AML-193 (cell line): Measurements from ENCODE around the gene FAM185A.
"Not testable (repeated sequence)": the region's sequence is repeated elsewhere in the genome, so short reads cannot be mapped to it uniquely, and the experiment has no call there.

ENCODE experiments used
- DNase-seq, 2 experiments: peaks; one replicate each; lab custom pipeline; 2025; lab: John Stamatoyannopoulos, UW

FAM185A gene

GRCh38 chr7:102748605-102749444 lies at the start of gene FAM185A:
FAM185A (plus strand) TSS chr7:102748999; CDS start chr7:102749208, 209 bp downstream.
- DNase-seq = peak; percentile 99

- DNase-seq = peak; percentile 9 to 26
Measured at GRCh38 chr7:102713011-102713690, 35.6 kb upstream of the FAM185A start.

GRCh38 chr7:102713691-102714080 lies 35.1 kb upstream of the FAM185A start:
- DNase-seq = not testable (repeated sequence)

GRCh38 chr7:102714774-102715522 lies 33.9 kb upstream of the FAM185A start:
- not testable (repeated sequence) for DNase-seq

- DNase-seq = not testable (repeated sequence)
Measured at GRCh38 chr7:102715718-102716117, 33.1 kb upstream of the FAM185A start.

GRCh38 chr7:102718491-102718890 lies 30.3 kb upstream of the FAM185A start:
- peak; percentile 39 to 47 for DNase-seq

GRCh38 chr7:102726170-102726569 lies 22.6 kb upstream of the FAM185A start:
- not testable (repeated sequence) for DNase-seq

- DNase-seq = not testable (repeated sequence)
Measured at GRCh38 chr7:102729670-102730069, 19.1 kb upstream of the FAM185A start.

GRCh38 chr7:102730431-102730830 lies 18.4 kb upstream of the FAM185A start:
- DNase-seq = not testable (repeated sequence)

GRCh38 chr7:102742002-102742771 lies 6.6 kb upstream of the FAM185A start:
- DNase-seq = peak; percentile 13 to 23

- DNase-seq = not testable (repeated sequence)
Measured at GRCh38 chr7:102743861-102744260, 4.9 kb upstream of the FAM185A start.

GRCh38 chr7:102745494-102746288 lies 3.1 kb upstream of the FAM185A start:
- DNase-seq = peak; percentile 37 to 47

GRCh38 chr7:102749445-102749786 lies 617 bp downstream of the FAM185A start:
- DNase-seq = not testable (repeated sequence)

- DNase-seq = not testable (repeated sequence)
Measured at GRCh38 chr7:102758227-102758626, 9.4 kb downstream of the FAM185A start.

- peak in 1 of 2 experiments; percentile 11 for DNase-seq
Measured at GRCh38 chr7:102759934-102760333, 11.1 kb downstream of the FAM185A start.

GRCh38 chr7:102761234-102761633 lies 12.4 kb downstream of the FAM185A start:
- not testable (repeated sequence) for DNase-seq

- not testable (repeated sequence) for DNase-seq
Measured at GRCh38 chr7:102763295-102763905, 14.6 kb downstream of the FAM185A start.

- DNase-seq = not testable (repeated sequence)
Measured at GRCh38 chr7:102769657-102770192, 20.9 kb downstream of the FAM185A start.

GRCh38 chr7:102770467-102770866 lies 21.7 kb downstream of the FAM185A start:
- not testable (repeated sequence) for DNase-seq

GRCh38 chr7:102776217-102776616 lies 27.4 kb downstream of the FAM185A start:
- not testable (repeated sequence) for DNase-seq
